Thyroid gland (tissue), 4 donors: Measurements from ENCODE around the gene MARCHF9. TPM values are rescaled to one million over a fixed set of nuclear protein-coding genes. Genes with fewer than 3 reads are reported as not detected.

Source experiments
- DNase-seq, 2 donors: peaks; one replicate each; pipeline ENCODE4 v3.0.0-alpha.2; 2019
- H3K27ac ChIP-seq, 3 donors: fragments of 200-600 bp; sonication (generic); 1 replicate in 2 of 3; 2 replicates in 1 of 3; pipeline ENCODE4 v1.5.1; 2016 to 2019; ENCODE audit warnings: mild to moderate bottlenecking in 1 of 3, moderate library complexity in 1 of 3
- H3K27me3 ChIP-seq: fragments of 200-600 bp; sonication (generic); one replicate; pipeline ENCODE4 v1.5.1; 2019
- H3K36me3 ChIP-seq, 2 donors: fragments of 200-600 bp; sonication (generic); one replicate each; pipeline ENCODE4 v1.5.1; 2016 to 2019
- H3K4me1 ChIP-seq, 2 donors: fragments of 200-600 bp; sonication (generic); one replicate each; pipeline ENCODE4 v1.5.1; 2017 to 2019
- H3K4me3 ChIP-seq, 3 donors: fragments of 200-600 bp; sonication (generic); replicated peaks in 1 of 3; 1 replicate in 2 of 3; 2 replicates in 1 of 3; pipeline ENCODE4 v1.5.1; 2016; ENCODE audit warnings: mild to moderate bottlenecking in 1 of 3
- H3K9me3 ChIP-seq: fragments of 200-600 bp; sonication (generic); one replicate; pipeline ENCODE4 v1.5.1; 2017
- CTCF ChIP-seq, 6 experiments: fragments of 200-600 bp in 3 of 6; fragments of 450-650 bp in 3 of 6; sonication (generic) in 3 of 6; IDR thresholded peaks; one replicate each; pipeline ENCODE4 v1.5.1; 2016 to 2019; ENCODE audit warnings: antibody characterized with exemption in 6 of 6, mild to moderate bottlenecking in 2 of 6, inconsistent platforms in 1 of 6, moderate library complexity in 1 of 6
- POLR2A ChIP-seq, 2 donors: fragments of 450-650 bp; IDR thresholded peaks; one replicate each; pipeline ENCODE4 v1.6.1; 2017; ENCODE audit warnings: antibody characterized with exemption in 2 of 2, mild to moderate bottlenecking in 2 of 2, moderate library complexity in 1 of 2
- whole genome bisulfite sequencing, 2 donors: methylation state at CpG; one replicate each; pipeline ENCODE4 v1.1.5; 2017; 5-methylcytosine and 5-hydroxymethylcytosine counted together
- intact Hi-C: fragments of 100-400 bp; cut with DNase I; formaldehyde crosslinking; loops from one replicate; pipeline ENCODE4 v1.15.1; 2023
- total RNA-seq, 4 donors: library from RNA; depleted of rRNA; stranded (reverse); fragments of >200 nt; gene quantifications; one replicate each; pipeline ENCODE4 v1.2.3, GENCODE V29; 2016

Gene MARCHF9
- total RNA-seq, 4 donors from 2014 or later, result 17.5 to 25.1 (median 21.4) TPM

GRCh38 chr12:57722716-57723629 lies 31.9 kb upstream of the MARCHF9 start:
- TF ChIP-seq CTCF (IDR thresholded peaks at IDR 0.05), result no peak
- TF ChIP-seq POLR2A (IDR thresholded peaks at IDR 0.05), result no peak
- no peak overlapping the region for H3K4me3 ChIP-seq
- H3K27ac ChIP-seq, result no peak overlapping the region
- H3K9me3 ChIP-seq, result no peaks in the 10 kb centered on the region
- 61 to 62% methylated on average over 11 of the region's 11 CpGs for WGBS, 2 donors
- H3K36me3 ChIP-seq, result peaks cover 30 to 31% of the 10 kb centered on the region in 2 donors
- DNase-seq, result no peak
- H3K4me1 ChIP-seq, result peaks cover 9 to 24% of the 10 kb centered on the region in 2 donors
- intact Hi-C loops, result no loop called here
- no peaks in the 10 kb centered on the region for H3K27me3 ChIP-seq

GRCh38 chr12:57723630-57723962 lies 31.3 kb upstream of the MARCHF9 start:
- intact Hi-C loops, result no loop called here
- no peak for DNase-seq
- no peak overlapping the region for H3K27ac ChIP-seq
- no peaks in the 10 kb centered on the region for H3K27me3 ChIP-seq
- TF ChIP-seq CTCF (IDR thresholded peaks at IDR 0.05), result no peak
- no peak for TF ChIP-seq POLR2A (IDR thresholded peaks at IDR 0.05)
- no peaks in the 10 kb centered on the region for H3K9me3 ChIP-seq
- H3K4me1 ChIP-seq, result peaks cover 9 to 24% of the 10 kb centered on the region in 2 donors
- WGBS, 2 donors, result 69 to 70% methylated on average over 2 of the region's 2 CpGs
- peaks cover 23 to 27% of the 10 kb centered on the region in 2 donors for H3K36me3 ChIP-seq
- H3K4me3 ChIP-seq, result no peak overlapping the region

- TF ChIP-seq POLR2A (IDR thresholded peaks at IDR 0.05) (no peak), CTCF (IDR thresholded peaks at IDR 0.05) (no peak)
- intact Hi-C loops, result no loop called here
- 83 to 84% methylated on average over 9 to 12 of the region's 12 CpGs for WGBS, 2 donors
- Histone ChIP-seq H3K9me3 (no peaks in the 10 kb centered on the region), H3K36me3 (peaks cover 17 to 20% of the 10 kb centered on the region in 2 donors), H3K4me3 (no peak overlapping the region), H3K27me3 (no peaks in the 10 kb centered on the region), H3K4me1 (peaks cover 9 to 24% of the 10 kb centered on the region in 2 donors), H3K27ac (no peak overlapping the region)
- DNase-seq, result no peak
Observed at GRCh38 chr12:57724003-57724935, 30.6 kb upstream of the MARCHF9 start.

- no peak for DNase-seq
- intact Hi-C loops, result no loop called here
- TF ChIP-seq POLR2A (IDR thresholded peaks at IDR 0.05) (no peak), CTCF (IDR thresholded peaks at IDR 0.05) (no peak)
- no peak overlapping the region for H3K27ac ChIP-seq
- no peaks in the 10 kb centered on the region for H3K27me3 ChIP-seq
- H3K9me3 ChIP-seq, result no peaks in the 10 kb centered on the region
- H3K4me3 ChIP-seq, result no peak overlapping the region
- peaks cover 8 to 12% of the 10 kb centered on the region in 2 donors for H3K36me3 ChIP-seq
- WGBS, 2 donors, result 43 to 60% methylated on average over 5 to 10 of the region's 11 CpGs
- H3K4me1 ChIP-seq, result peaks cover 9 to 24% of the 10 kb centered on the region in 2 donors
Observed at GRCh38 chr12:57724936-57725740, 29.8 kb upstream of the MARCHF9 start.
